ENCODE results near the gene PCCA. TPM values are rescaled to one million over a fixed set of nuclear protein-coding genes. Genes with fewer than 3 reads are reported as not detected.

The PCCA gene
- total RNA-seq, 1 experiment from 2014 or later, result 52.8 TPM

GRCh38 chr13:100356426-100356825, 267.5 kb downstream of the PCCA start:
- ATAC-seq, result no peak

More at GRCh38 chr13:100356426-100356825, 267.5 kb downstream of the PCCA start:
- peaks cover 4% of the 10 kb centered on the region; the same call in 1 of the 2 replicates for H3K9me3 Mint-ChIP-seq
- CTCF ChIA-PET, result interaction anchor here (0.6 kb wide), 1 partner anchor 740 kb away, joined by 3 read pairs; no protein-coding TSS in a partner anchor
- no peak for DNase-seq (ENCODE audit: low spot score)
- POLR2A ChIA-PET, result no interaction called here
- H3K4me3 Mint-ChIP-seq, result no peak overlapping the region
- no peak overlapping the region for H3K27ac Mint-ChIP-seq
- H3K36me3 Mint-ChIP-seq, result peaks cover 5% of the 10 kb centered on the region
- TF ChIP-seq ERG (CRISPR knock-in tag; IDR thresholded peaks at IDR 0.05), result no peak
- no peak for TF ChIP-seq GTF2I (CRISPR knock-in tag; conservative IDR thresholded peaks at IDR 0.05)
- no peak for TF ChIP-seq NFE2L1 (CRISPR knock-in tag; IDR thresholded peaks at IDR 0.05)
- no peak for TF ChIP-seq ELF4 (CRISPR knock-in tag; IDR thresholded peaks at IDR 0.05; ENCODE audit: low read depth)
- TF ChIP-seq ZNF138 (CRISPR knock-in tag; conservative IDR thresholded peaks at IDR 0.05), result no peak
- TF ChIP-seq E2F5 (CRISPR knock-in tag; IDR thresholded peaks at IDR 0.05), result no peak
- TF ChIP-seq USF1 (CRISPR knock-in tag; IDR thresholded peaks at IDR 0.05), result no peak
- no peak for TF ChIP-seq NFYB (CRISPR knock-in tag; conservative IDR thresholded peaks at IDR 0.05; ENCODE audit: low read depth)
- TF ChIP-seq MAX (CRISPR knock-in tag; IDR thresholded peaks at IDR 0.05), result no peak
- no peak for TF ChIP-seq NR3C1 (CRISPR knock-in tag; conservative IDR thresholded peaks at IDR 0.05; ENCODE audit: low read depth)
- no peak for TF ChIP-seq ZNF232 (CRISPR knock-in tag; IDR thresholded peaks at IDR 0.05)
- no peak for TF ChIP-seq ARID4B (CRISPR knock-in tag; IDR thresholded peaks at IDR 0.05; ENCODE audit: borderline replicate concordance)
- TF ChIP-seq ZNF281 (CRISPR knock-in tag; IDR thresholded peaks at IDR 0.05), result no peak
- no peak for TF ChIP-seq RORB (CRISPR knock-in tag; IDR thresholded peaks at IDR 0.05)
- TF ChIP-seq ZNF121 (CRISPR knock-in tag; IDR thresholded peaks at IDR 0.05), result no peak
- H3K27me3 Mint-ChIP-seq (ENCODE audit: low read depth), result no peaks in the 10 kb centered on the region
- peaks cover 60% of the 10 kb centered on the region for H3K4me1 Mint-ChIP-seq
